Measurements from ENCODE around the gene WRNIP1.

Gene WRNIP1

GRCh38 chr6:2810092-2810671, 45.0 kb downstream of the WRNIP1 start:
- DNase-seq: no peak

GRCh38 chr6:2812695-2813094, 47.5 kb downstream of the WRNIP1 start:
- DNase-seq: no peak

- DNase-seq: no peak
These were observed 51.0 kb downstream of the WRNIP1 start for GRCh38 chr6:2816158-2816557.

- no peak for DNase-seq
These were observed 52.8 kb downstream of the WRNIP1 start for GRCh38 chr6:2817903-2818443.

GRCh38 chr6:2818593-2818992, 53.4 kb downstream of the WRNIP1 start:
- no peak for DNase-seq

GRCh38 chr6:2819115-2819514, 53.9 kb downstream of the WRNIP1 start:
- DNase-seq: no peak

GRCh38 chr6:2819978-2820377, 54.8 kb downstream of the WRNIP1 start:
- no peak for DNase-seq

GRCh38 chr6:2820415-2820814, 55.2 kb downstream of the WRNIP1 start:
- DNase-seq: no peak

GRCh38 chr6:2821554-2821953, 56.4 kb downstream of the WRNIP1 start:
- DNase-seq: no peak

GRCh38 chr6:2823104-2823850, 58.1 kb downstream of the WRNIP1 start:
- DNase-seq: no peak

- no peak for DNase-seq
These were observed 60.9 kb downstream of the WRNIP1 start for GRCh38 chr6:2826131-2826530.

GRCh38 chr6:2827142-2827541, 61.9 kb downstream of the WRNIP1 start:
- no peak for DNase-seq

GRCh38 chr6:2828629-2829028, 63.4 kb downstream of the WRNIP1 start:
- no peak for DNase-seq

GRCh38 chr6:2829253-2829652, 64.1 kb downstream of the WRNIP1 start:
- DNase-seq: no peak

- DNase-seq: no peak
These were observed 65.0 kb downstream of the WRNIP1 start for GRCh38 chr6:2830183-2830582.

- DNase-seq: no peak
These were observed 66.2 kb downstream of the WRNIP1 start for GRCh38 chr6:2831392-2831791.

- no peak for DNase-seq
These were observed 69.1 kb downstream of the WRNIP1 start for GRCh38 chr6:2834262-2834661.

Measured in NCI-H187 (cell line).